NB4 (cell line): ENCODE results near the gene SMCP.

ENCODE experiments used
- MAX ChIP-seq: IDR thresholded peaks from 2 replicates; pipeline ENCODE4 v1.6.1; 2011; ENCODE audit warnings: low read depth, low read length
- MYC ChIP-seq: IDR thresholded peaks from 2 replicates; pipeline ENCODE4 v1.6.1; 2011; ENCODE audit warnings: low read depth, low read length
- TF ChIP-seq, protein P1 (sequence below): IDR thresholded peaks from one replicate; pipeline ENCODE4 v1.5.1; 2012; ENCODE audit warnings: low read depth, low read length

DNA sequence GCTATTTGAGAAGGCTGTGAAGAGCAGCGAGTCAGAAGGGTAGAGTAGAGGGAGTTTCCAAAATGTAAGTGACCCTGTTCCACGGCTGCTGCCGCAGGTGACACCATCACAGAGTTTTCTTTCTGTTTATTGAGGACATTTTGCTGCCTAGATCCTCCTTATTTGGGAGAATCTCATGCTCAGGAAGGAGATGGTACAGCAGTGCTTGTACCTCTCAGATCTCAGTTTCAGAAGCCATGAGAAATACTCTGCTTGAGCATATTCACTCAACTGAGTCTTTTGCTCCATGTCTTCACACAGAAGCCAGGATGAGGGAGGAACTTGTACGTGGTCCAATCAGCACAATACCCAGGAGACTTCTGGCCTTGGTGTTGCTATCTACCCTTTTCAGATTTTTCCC, 16.7 kb upstream of the SMCP start:
- TF ChIP-seq, protein P1, sequence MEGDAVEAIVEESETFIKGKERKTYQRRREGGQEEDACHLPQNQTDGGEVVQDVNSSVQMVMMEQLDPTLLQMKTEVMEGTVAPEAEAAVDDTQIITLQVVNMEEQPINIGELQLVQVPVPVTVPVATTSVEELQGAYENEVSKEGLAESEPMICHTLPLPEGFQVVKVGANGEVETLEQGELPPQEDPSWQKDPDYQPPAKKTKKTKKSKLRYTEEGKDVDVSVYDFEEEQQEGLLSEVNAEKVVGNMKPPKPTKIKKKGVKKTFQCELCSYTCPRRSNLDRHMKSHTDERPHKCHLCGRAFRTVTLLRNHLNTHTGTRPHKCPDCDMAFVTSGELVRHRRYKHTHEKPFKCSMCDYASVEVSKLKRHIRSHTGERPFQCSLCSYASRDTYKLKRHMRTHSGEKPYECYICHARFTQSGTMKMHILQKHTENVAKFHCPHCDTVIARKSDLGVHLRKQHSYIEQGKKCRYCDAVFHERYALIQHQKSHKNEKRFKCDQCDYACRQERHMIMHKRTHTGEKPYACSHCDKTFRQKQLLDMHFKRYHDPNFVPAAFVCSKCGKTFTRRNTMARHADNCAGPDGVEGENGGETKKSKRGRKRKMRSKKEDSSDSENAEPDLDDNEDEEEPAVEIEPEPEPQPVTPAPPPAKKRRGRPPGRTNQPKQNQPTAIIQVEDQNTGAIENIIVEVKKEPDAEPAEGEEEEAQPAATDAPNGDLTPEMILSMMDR, result no peak
- TF ChIP-seq MAX (no peak), MYC (no peak)
